ENCODE measurements around the gene RNF167. TPM values are rescaled to one million over a fixed set of nuclear protein-coding genes. Genes with fewer than 3 reads are reported as not detected.

RNF167 gene
- total and polyA plus RNA-seq, 2 experiments from 2014 or later = 59.2 to 66.5 TPM

- peak within 1 kb of the TSS; percentile 89 for H3K4me2 ChIP-seq
- DNase-seq (ENCODE audit: low spot score) = peak; percentile 98
- no peaks in the 10 kb centered on the region for H3K9me2 ChIP-seq (replicated peaks; ENCODE audit: insufficient read depth)
- H4K20me1 ChIP-seq (ENCODE audit: insufficient read depth, poor library complexity, severe bottlenecking) = no peaks in the 10 kb centered on the region
- H3K36me3 ChIP-seq (replicated peaks; ENCODE audit: insufficient read depth, low read depth) = no peaks in the 10 kb centered on the region
- H3K4me3 ChIP-seq = peak within 1 kb of the TSS; percentile 46
- TF ChIP-seq, protein P1, sequence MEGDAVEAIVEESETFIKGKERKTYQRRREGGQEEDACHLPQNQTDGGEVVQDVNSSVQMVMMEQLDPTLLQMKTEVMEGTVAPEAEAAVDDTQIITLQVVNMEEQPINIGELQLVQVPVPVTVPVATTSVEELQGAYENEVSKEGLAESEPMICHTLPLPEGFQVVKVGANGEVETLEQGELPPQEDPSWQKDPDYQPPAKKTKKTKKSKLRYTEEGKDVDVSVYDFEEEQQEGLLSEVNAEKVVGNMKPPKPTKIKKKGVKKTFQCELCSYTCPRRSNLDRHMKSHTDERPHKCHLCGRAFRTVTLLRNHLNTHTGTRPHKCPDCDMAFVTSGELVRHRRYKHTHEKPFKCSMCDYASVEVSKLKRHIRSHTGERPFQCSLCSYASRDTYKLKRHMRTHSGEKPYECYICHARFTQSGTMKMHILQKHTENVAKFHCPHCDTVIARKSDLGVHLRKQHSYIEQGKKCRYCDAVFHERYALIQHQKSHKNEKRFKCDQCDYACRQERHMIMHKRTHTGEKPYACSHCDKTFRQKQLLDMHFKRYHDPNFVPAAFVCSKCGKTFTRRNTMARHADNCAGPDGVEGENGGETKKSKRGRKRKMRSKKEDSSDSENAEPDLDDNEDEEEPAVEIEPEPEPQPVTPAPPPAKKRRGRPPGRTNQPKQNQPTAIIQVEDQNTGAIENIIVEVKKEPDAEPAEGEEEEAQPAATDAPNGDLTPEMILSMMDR (IDR thresholded peaks at IDR 0.05; ENCODE audit: poor library complexity) = no peak
- no peak for TF ChIP-seq EZH2 (IDR thresholded peaks at IDR 0.05; ENCODE audit: borderline replicate concordance)
- no peak for TF ChIP-seq EZH2phosphoT487 (IDR thresholded peaks at IDR 0.05; ENCODE audit: low read depth, severe bottlenecking, unreplicated experiment)
- peaks cover 22% of the 10 kb centered on the region for H3K4me1 ChIP-seq (ENCODE audit: insufficient read depth)
- peak within 1 kb of the TSS; percentile 6 for H2AFZ ChIP-seq
- H3K79me2 ChIP-seq = peaks cover 73% of the 10 kb centered on the region
- WGBS (ENCODE audit: low lambda C conversion rate, missing lambda C conversion rate) = 1% methylated on average over 60 of the region's 66 CpGs
- peak within 1 kb of the TSS; percentile 93 for H3K27ac ChIP-seq
- H3K9me3 ChIP-seq (ENCODE audit: low read depth) = no peaks in the 10 kb centered on the region
- no peaks in the 10 kb centered on the region for H3K27me3 ChIP-seq
Observed at GRCh38 chr17:4967539-4968485, 27.7 kb downstream of the RNF167 start, which contains the start of gene SPAG7. SPAG7 (minus strand) TSS chr17:4967817; CDS start chr17:4967804, 13 bp downstream.

DNA sequence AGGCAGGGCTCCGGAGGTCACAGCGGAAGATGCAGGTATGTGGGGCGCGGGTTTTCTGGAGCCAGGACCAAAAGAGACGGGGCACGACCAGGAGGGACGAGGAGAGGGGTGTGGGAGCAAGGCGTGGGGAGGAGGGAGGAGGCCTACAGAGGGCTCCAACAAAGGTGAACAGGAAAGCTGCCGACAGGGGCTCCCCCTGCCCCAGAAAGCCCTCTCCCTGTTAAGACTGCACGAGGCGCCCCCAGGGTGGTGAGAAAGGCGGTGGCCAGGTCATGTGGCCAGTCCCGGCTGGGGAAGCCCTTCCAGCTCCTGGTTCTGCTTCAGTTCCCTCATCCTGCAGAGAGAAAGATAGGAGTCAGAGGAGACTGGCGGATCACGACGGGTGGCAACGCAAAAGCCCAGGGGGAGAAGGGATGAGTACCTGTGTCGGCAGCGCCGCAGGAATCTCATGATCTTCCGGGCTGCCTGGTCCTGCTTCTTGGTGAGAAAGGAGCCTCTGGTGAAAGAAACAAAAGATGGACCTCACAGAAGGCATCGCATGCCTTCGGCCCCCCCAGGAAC, 28.5 kb downstream of the RNF167 start:
- TF ChIP-seq EZH2 (IDR thresholded peaks at IDR 0.05; ENCODE audit: borderline replicate concordance) (no peak), EZH2phosphoT487 (IDR thresholded peaks at IDR 0.05; ENCODE audit: low read depth, severe bottlenecking, unreplicated experiment) (no peak)
- TF ChIP-seq, protein P1 (IDR thresholded peaks at IDR 0.05; ENCODE audit: poor library complexity) = no peak
- Histone ChIP-seq H3K4me2 (peak overlapping the region; percentile 89), H3K36me3 (replicated peaks; ENCODE audit: insufficient read depth, low read depth) (no peaks in the 10 kb centered on the region), H3K4me3 (peak overlapping the region; percentile 46), H3K4me1 (ENCODE audit: insufficient read depth) (peaks cover 22% of the 10 kb centered on the region), H3K9me3 (ENCODE audit: low read depth) (no peaks in the 10 kb centered on the region), H3K27me3 (no peaks in the 10 kb centered on the region), H3K9me2 (replicated peaks; ENCODE audit: insufficient read depth) (no peaks in the 10 kb centered on the region), H4K20me1 (ENCODE audit: insufficient read depth, poor library complexity, severe bottlenecking) (no peaks in the 10 kb centered on the region), H3K79me2 (peaks cover 78% of the 10 kb centered on the region), H2AFZ (peak overlapping the region; percentile 6), H3K27ac (peak overlapping the region; percentile 93)
- 2% methylated on average over 18 of the region's 23 CpGs for WGBS (ENCODE audit: low lambda C conversion rate, missing lambda C conversion rate)
- peak; percentile 57 for DNase-seq (ENCODE audit: low spot score)

DNA sequence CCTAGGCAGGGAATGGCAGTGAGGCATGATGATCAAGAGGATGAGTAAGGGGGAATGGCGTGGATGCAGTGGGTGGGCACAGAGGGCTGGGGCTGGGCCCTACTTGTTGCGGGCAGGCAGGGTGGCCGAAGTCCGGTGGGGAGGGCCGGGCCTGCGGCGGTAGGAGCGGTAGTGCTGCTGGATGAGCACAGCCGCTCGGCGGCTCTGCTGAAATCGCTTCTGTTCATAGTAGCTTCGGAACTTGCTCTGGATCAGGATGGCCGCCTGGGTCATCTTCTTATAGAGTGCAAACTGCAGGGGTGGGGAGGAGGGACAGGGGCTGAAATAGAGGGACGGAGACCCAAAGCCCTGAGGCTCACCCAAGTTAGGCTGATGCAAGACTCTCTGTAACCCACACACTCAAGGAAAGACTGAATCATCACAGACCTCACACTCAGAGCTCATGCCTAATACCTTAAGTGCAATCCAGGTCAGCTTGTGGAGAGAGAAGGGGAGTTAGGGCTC, 29.0 kb downstream of the RNF167 start:
- no peaks in the 10 kb centered on the region for H3K27me3 ChIP-seq
- peak overlapping the region; percentile 93 for H3K27ac ChIP-seq
- H3K9me2 ChIP-seq (replicated peaks; ENCODE audit: insufficient read depth) = no peaks in the 10 kb centered on the region
- H3K36me3 ChIP-seq (replicated peaks; ENCODE audit: insufficient read depth, low read depth) = no peaks in the 10 kb centered on the region
- H4K20me1 ChIP-seq (ENCODE audit: insufficient read depth, poor library complexity, severe bottlenecking) = no peaks in the 10 kb centered on the region
- H3K79me2 ChIP-seq = peaks cover 73% of the 10 kb centered on the region
- H2AFZ ChIP-seq = no peak overlapping the region
- WGBS (ENCODE audit: low lambda C conversion rate, missing lambda C conversion rate) = 7% methylated on average over 9 of the region's 15 CpGs
- peak; percentile 79 for DNase-seq (ENCODE audit: low spot score)
- TF ChIP-seq EZH2phosphoT487 (IDR thresholded peaks at IDR 0.05; ENCODE audit: low read depth, severe bottlenecking, unreplicated experiment) = no peak
- TF ChIP-seq, protein P1 (IDR thresholded peaks at IDR 0.05; ENCODE audit: poor library complexity) = no peak
- TF ChIP-seq EZH2 (IDR thresholded peaks at IDR 0.05; ENCODE audit: borderline replicate concordance) = no peak
- peak overlapping the region; percentile 46 for H3K4me3 ChIP-seq
- peak overlapping the region; percentile 89 for H3K4me2 ChIP-seq
- H3K9me3 ChIP-seq (ENCODE audit: low read depth) = no peaks in the 10 kb centered on the region
- H3K4me1 ChIP-seq (ENCODE audit: insufficient read depth) = peaks cover 22% of the 10 kb centered on the region
